ENCODE data around the gene PADI2. TPM values are rescaled to one million over a fixed set of nuclear protein-coding genes. Genes with fewer than 3 reads are reported as not detected.

PADI2 gene
- total and polyA plus RNA-seq, 2 donors = 1.4 to 3.6 TPM

DNA sequence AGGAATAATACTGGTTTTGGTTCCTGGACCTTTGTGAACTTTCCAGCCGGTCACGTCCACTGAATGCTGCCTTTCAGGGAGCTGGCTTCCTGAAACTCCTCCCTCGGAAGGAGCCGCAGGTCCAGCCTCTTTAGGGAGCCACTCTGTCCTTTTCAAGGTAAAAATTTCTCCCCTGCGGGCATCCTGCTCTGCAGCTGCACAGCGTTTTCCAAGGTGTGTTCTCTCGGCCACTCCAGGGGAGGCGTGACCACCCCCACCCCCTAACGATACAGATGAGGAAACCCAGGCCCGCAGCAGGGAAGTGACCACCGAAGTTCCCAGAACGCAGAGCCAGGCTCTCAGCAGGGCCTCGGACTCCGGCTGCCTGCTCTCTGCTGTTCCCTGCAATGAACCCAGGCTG lies 21.5 kb downstream of the PADI2 start:
- no peaks in the 10 kb centered on the region for H3K4me1 ChIP-seq (ENCODE audit: control insufficient read depth in 2 of 2, insufficient read depth in 2 of 2, low read length in 2 of 2)

DNA sequence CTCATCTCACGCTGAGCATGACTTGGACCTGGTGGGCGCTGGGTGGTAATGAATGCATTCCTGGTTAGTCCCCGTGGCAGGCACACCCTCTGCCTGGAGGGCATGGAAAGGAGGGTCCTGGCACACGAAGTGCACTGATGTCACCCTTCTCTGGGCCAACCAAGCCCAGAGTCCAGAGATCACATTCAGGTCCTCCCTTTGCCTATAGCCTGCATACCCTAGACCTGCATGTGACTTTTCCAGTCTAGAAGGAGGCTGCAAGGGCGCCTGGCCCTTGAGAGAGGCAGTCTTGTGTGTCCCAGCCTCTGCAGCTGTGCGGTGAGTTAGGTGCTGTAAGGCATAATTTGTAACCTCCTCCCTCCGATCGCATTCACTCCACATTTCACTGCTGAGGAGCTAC lies 22.1 kb downstream of the PADI2 start:
- peaks cover 0 to 4% of the 10 kb centered on the region in 2 donors for H3K9me3 ChIP-seq (ENCODE audit: control insufficient read depth in 2 of 2, insufficient read depth in 1 of 2, low read length in 1 of 2)
- H3K4me3 ChIP-seq (ENCODE audit: low read length in 2 of 2) = no peak overlapping the region
- H3K27ac ChIP-seq (ENCODE audit: low read depth in 1 of 2, low read length in 1 of 2) = no peak overlapping the region
- H3K4me1 ChIP-seq (ENCODE audit: control insufficient read depth in 2 of 2, insufficient read depth in 2 of 2, low read length in 2 of 2) = no peaks in the 10 kb centered on the region
- no peaks in the 10 kb centered on the region for H3K36me3 ChIP-seq (ENCODE audit: control insufficient read depth in 2 of 2, insufficient read depth in 2 of 2, low read length in 1 of 2)
- DNase-seq (ENCODE audit: low read depth in 6 of 9, low spot score in 9 of 9) = no peak
- 89% methylated on average over 8 of the region's 8 CpGs for WGBS
- H3K27me3 ChIP-seq (ENCODE audit: control insufficient read depth in 2 of 2, insufficient read depth in 1 of 2, low read length in 1 of 2) = peaks cover 0 to 5% of the 10 kb centered on the region in 2 donors

More for the DNA sequence above, 21.5 kb downstream of the PADI2 start:
- Histone ChIP-seq H3K36me3 (ENCODE audit: control insufficient read depth in 2 of 2, insufficient read depth in 2 of 2, low read length in 1 of 2) (no peaks in the 10 kb centered on the region), H3K9me3 (ENCODE audit: control insufficient read depth in 2 of 2, insufficient read depth in 1 of 2, low read length in 1 of 2) (peaks cover 0 to 4% of the 10 kb centered on the region in 2 donors), H3K27ac (ENCODE audit: low read depth in 1 of 2, low read length in 1 of 2) (no peak overlapping the region), H3K4me3 (ENCODE audit: low read length in 2 of 2) (no peak overlapping the region), H3K27me3 (ENCODE audit: control insufficient read depth in 2 of 2, insufficient read depth in 1 of 2, low read length in 1 of 2) (peaks cover 0 to 5% of the 10 kb centered on the region in 2 donors)
- DNase-seq (ENCODE audit: low read depth in 6 of 9, low spot score in 9 of 9) = no peak
- 75% methylated on average over 14 of the region's 14 CpGs for WGBS

GRCh38 chr1:17096584-17096983 lies 22.7 kb downstream of the PADI2 start:
- Histone ChIP-seq H3K27ac (ENCODE audit: low read depth in 1 of 2, low read length in 1 of 2) (no peak overlapping the region), H3K4me3 (ENCODE audit: low read length in 2 of 2) (no peak overlapping the region), H3K36me3 (ENCODE audit: control insufficient read depth in 2 of 2, insufficient read depth in 2 of 2, low read length in 1 of 2) (no peaks in the 10 kb centered on the region), H3K27me3 (ENCODE audit: control insufficient read depth in 2 of 2, insufficient read depth in 1 of 2, low read length in 1 of 2) (peaks cover 0 to 5% of the 10 kb centered on the region in 2 donors), H3K9me3 (ENCODE audit: control insufficient read depth in 2 of 2, insufficient read depth in 1 of 2, low read length in 1 of 2) (peaks cover 0 to 4% of the 10 kb centered on the region in 2 donors), H3K4me1 (ENCODE audit: control insufficient read depth in 2 of 2, insufficient read depth in 2 of 2, low read length in 2 of 2) (no peaks in the 10 kb centered on the region)
- no peak for DNase-seq (ENCODE audit: low read depth in 6 of 9, low spot score in 9 of 9)
- 85% methylated on average over 1 of the region's 1 CpG for WGBS

DNA sequence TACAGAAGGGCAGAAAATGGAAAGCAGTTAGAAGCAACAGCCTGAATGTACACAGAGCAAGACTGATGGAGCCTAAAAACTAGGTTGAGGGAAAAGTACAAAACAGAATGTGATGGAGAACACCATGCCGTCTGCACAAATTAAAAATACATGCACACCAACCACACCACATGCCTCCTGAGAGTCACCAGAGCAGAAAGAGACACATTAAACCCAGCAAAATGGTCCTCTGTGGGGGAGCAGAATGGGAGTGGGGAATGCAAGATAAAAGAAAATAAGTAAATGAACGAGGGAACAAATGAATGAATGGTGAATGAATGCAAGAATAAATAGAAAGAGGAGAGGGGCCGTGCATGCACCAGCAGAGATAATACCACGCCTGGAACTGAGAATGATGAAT lies 24.1 kb downstream of the PADI2 start:
- H3K27ac ChIP-seq (ENCODE audit: low read depth in 1 of 2, low read length in 1 of 2) = no peak overlapping the region
- H3K4me1 ChIP-seq (ENCODE audit: control insufficient read depth in 2 of 2, insufficient read depth in 2 of 2, low read length in 2 of 2) = no peaks in the 10 kb centered on the region
- no peak for DNase-seq (ENCODE audit: low read depth in 6 of 9, low spot score in 9 of 9)
- no peaks in the 10 kb centered on the region for H3K36me3 ChIP-seq (ENCODE audit: control insufficient read depth in 2 of 2, insufficient read depth in 2 of 2, low read length in 1 of 2)
- H3K9me3 ChIP-seq (ENCODE audit: control insufficient read depth in 2 of 2, insufficient read depth in 1 of 2, low read length in 1 of 2) = peaks cover 0 to 4% of the 10 kb centered on the region in 2 donors
- no peak overlapping the region for H3K4me3 ChIP-seq (ENCODE audit: low read length in 2 of 2)
- 79% methylated on average over 4 of the region's 4 CpGs for WGBS
- peaks cover 0 to 5% of the 10 kb centered on the region in 2 donors for H3K27me3 ChIP-seq (ENCODE audit: control insufficient read depth in 2 of 2, insufficient read depth in 1 of 2, low read length in 1 of 2)

GRCh38 chr1:17094664-17095063 lies 24.6 kb downstream of the PADI2 start:
- H3K4me1 ChIP-seq (ENCODE audit: control insufficient read depth in 2 of 2, insufficient read depth in 2 of 2, low read length in 2 of 2) = no peaks in the 10 kb centered on the region
- no peak overlapping the region for H3K4me3 ChIP-seq (ENCODE audit: low read length in 2 of 2)
- WGBS = 87% methylated on average over 5 of the region's 5 CpGs
- H3K36me3 ChIP-seq (ENCODE audit: control insufficient read depth in 2 of 2, insufficient read depth in 2 of 2, low read length in 1 of 2) = no peaks in the 10 kb centered on the region
- DNase-seq (ENCODE audit: low read depth in 6 of 9, low spot score in 9 of 9) = no peak
- no peak overlapping the region for H3K27ac ChIP-seq (ENCODE audit: low read depth in 1 of 2, low read length in 1 of 2)
- peaks cover 0 to 5% of the 10 kb centered on the region in 2 donors for H3K27me3 ChIP-seq (ENCODE audit: control insufficient read depth in 2 of 2, insufficient read depth in 1 of 2, low read length in 1 of 2)
- peaks cover 0 to 4% of the 10 kb centered on the region in 2 donors for H3K9me3 ChIP-seq (ENCODE audit: control insufficient read depth in 2 of 2, insufficient read depth in 1 of 2, low read length in 1 of 2)

DNA sequence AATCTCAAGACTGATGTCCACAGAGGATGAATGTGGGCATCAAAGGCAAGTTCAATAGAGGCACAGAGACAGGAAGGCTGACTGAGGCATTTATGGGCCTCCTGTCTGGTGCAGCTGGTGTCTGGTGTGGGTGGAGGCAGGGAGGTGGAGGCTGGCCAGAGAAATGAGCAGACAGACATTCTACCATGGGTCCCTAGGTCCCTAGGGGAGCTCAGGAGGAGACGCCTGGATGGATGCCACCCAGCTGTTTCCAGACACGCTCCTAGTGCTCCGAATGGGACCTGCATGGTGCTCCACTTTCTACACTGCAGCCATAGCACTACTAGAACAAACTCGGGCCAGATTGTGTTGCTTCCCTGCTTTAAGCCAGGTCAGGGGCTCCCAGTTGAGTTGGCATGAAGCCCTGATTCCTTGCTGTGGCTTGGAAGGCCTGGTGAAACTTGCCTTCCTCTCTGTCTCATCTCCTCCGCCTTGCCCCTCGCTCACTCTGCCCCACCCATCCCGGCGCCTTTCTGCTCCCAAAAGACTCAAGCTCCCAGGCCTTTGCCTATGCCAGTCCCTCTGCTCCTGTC lies 25.3 kb downstream of the PADI2 start:
- 96% methylated on average over 8 of the region's 8 CpGs for WGBS
- peaks cover 0 to 5% of the 10 kb centered on the region in 2 donors for H3K27me3 ChIP-seq (ENCODE audit: control insufficient read depth in 2 of 2, insufficient read depth in 1 of 2, low read length in 1 of 2)
- H3K36me3 ChIP-seq (ENCODE audit: control insufficient read depth in 2 of 2, insufficient read depth in 2 of 2, low read length in 1 of 2) = no peaks in the 10 kb centered on the region
- H3K9me3 ChIP-seq (ENCODE audit: control insufficient read depth in 2 of 2, insufficient read depth in 1 of 2, low read length in 1 of 2) = peaks cover 0 to 4% of the 10 kb centered on the region in 2 donors
- H3K4me3 ChIP-seq (ENCODE audit: low read length in 2 of 2) = no peak overlapping the region
- H3K27ac ChIP-seq (ENCODE audit: low read depth in 1 of 2, low read length in 1 of 2) = no peak overlapping the region
- DNase-seq (ENCODE audit: low read depth in 6 of 9, low spot score in 9 of 9) = no peak
- no peaks in the 10 kb centered on the region for H3K4me1 ChIP-seq (ENCODE audit: control insufficient read depth in 2 of 2, insufficient read depth in 2 of 2, low read length in 2 of 2)

- H3K4me1 ChIP-seq (ENCODE audit: control insufficient read depth in 2 of 2, insufficient read depth in 2 of 2, low read length in 2 of 2) = no peaks in the 10 kb centered on the region
- peaks cover 0 to 4% of the 10 kb centered on the region in 2 donors for H3K9me3 ChIP-seq (ENCODE audit: control insufficient read depth in 2 of 2, insufficient read depth in 1 of 2, low read length in 1 of 2)
- no peak overlapping the region for H3K27ac ChIP-seq (ENCODE audit: low read depth in 1 of 2, low read length in 1 of 2)
- 94% methylated on average over 7 of the region's 7 CpGs for WGBS
- H3K36me3 ChIP-seq (ENCODE audit: control insufficient read depth in 2 of 2, insufficient read depth in 2 of 2, low read length in 1 of 2) = no peaks in the 10 kb centered on the region
- no peak for DNase-seq (ENCODE audit: low read depth in 6 of 9, low spot score in 9 of 9)
- H3K27me3 ChIP-seq (ENCODE audit: control insufficient read depth in 2 of 2, insufficient read depth in 1 of 2, low read length in 1 of 2) = no peaks in the 10 kb centered on the region
- H3K4me3 ChIP-seq (ENCODE audit: low read length in 2 of 2) = no peak overlapping the region
These were observed 28.0 kb downstream of the PADI2 start for GRCh38 chr1:17091252-17091651.

- no peak overlapping the region for H3K4me3 ChIP-seq (ENCODE audit: low read length in 2 of 2)
- peaks cover 0 to 4% of the 10 kb centered on the region in 2 donors for H3K9me3 ChIP-seq (ENCODE audit: control insufficient read depth in 2 of 2, insufficient read depth in 1 of 2, low read length in 1 of 2)
- no peaks in the 10 kb centered on the region for H3K36me3 ChIP-seq (ENCODE audit: control insufficient read depth in 2 of 2, insufficient read depth in 2 of 2, low read length in 1 of 2)
- WGBS = 93% methylated on average over 14 of the region's 14 CpGs
- DNase-seq (ENCODE audit: low read depth in 6 of 9, low spot score in 9 of 9) = no peak
- no peaks in the 10 kb centered on the region for H3K4me1 ChIP-seq (ENCODE audit: control insufficient read depth in 2 of 2, insufficient read depth in 2 of 2, low read length in 2 of 2)
- H3K27me3 ChIP-seq (ENCODE audit: control insufficient read depth in 2 of 2, insufficient read depth in 1 of 2, low read length in 1 of 2) = no peaks in the 10 kb centered on the region
- H3K27ac ChIP-seq (ENCODE audit: low read depth in 1 of 2, low read length in 1 of 2) = no peak overlapping the region
These were observed 29.7 kb downstream of the PADI2 start for GRCh38 chr1:17089506-17089905.

- no peaks in the 10 kb centered on the region for H3K27me3 ChIP-seq (ENCODE audit: control insufficient read depth in 2 of 2, insufficient read depth in 1 of 2, low read length in 1 of 2)
- WGBS = 84% methylated on average over 6 of the region's 6 CpGs
- H3K9me3 ChIP-seq (ENCODE audit: control insufficient read depth in 2 of 2, insufficient read depth in 1 of 2, low read length in 1 of 2) = no peaks in the 10 kb centered on the region
- DNase-seq (ENCODE audit: low read depth in 6 of 9, low spot score in 9 of 9) = no peak
- no peaks in the 10 kb centered on the region for H3K36me3 ChIP-seq (ENCODE audit: control insufficient read depth in 2 of 2, insufficient read depth in 2 of 2, low read length in 1 of 2)
- H3K27ac ChIP-seq (ENCODE audit: low read depth in 1 of 2, low read length in 1 of 2) = no peak overlapping the region
- H3K4me1 ChIP-seq (ENCODE audit: control insufficient read depth in 2 of 2, insufficient read depth in 2 of 2, low read length in 2 of 2) = no peaks in the 10 kb centered on the region
- H3K4me3 ChIP-seq (ENCODE audit: low read length in 2 of 2) = no peak overlapping the region
These were observed 32.5 kb downstream of the PADI2 start for GRCh38 chr1:17086751-17087150.

Measured in thymus (tissue), 11 donors.